ENCODE data around the gene SMAD9.

Gene SMAD9

DNA sequence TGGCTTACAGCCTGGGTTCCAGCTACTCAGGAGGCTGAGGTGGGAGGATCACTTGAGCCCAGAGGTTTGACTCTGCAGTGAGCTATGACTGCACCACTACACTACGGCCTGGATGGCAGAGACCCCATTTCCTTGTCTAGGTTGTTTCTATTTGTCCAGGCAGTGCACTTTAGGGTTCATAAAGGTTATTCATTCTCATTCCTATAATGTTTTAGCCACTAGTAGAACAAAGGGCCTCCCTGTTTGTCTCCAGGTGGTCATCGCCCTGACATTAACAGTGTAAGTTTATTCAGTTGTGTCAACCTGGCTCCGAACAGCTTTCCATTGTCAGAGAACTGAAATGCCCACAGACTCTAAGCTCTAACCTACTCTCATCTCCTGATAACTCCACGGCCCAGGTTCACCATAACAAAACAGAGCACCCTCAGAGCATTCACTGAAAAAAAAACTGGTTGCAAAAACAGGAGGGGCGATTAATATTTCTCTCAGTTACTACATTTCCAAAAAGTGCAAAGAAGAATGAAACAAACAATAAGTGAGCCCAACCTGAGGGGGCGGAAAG lies 37.1 kb downstream of the SMAD9 start:
- no peak overlapping the region for H3K27ac ChIP-seq
- TF ChIP-seq ZFX (IDR thresholded peaks at IDR 0.05) = no peak
- TF ChIP-seq, protein P1, sequence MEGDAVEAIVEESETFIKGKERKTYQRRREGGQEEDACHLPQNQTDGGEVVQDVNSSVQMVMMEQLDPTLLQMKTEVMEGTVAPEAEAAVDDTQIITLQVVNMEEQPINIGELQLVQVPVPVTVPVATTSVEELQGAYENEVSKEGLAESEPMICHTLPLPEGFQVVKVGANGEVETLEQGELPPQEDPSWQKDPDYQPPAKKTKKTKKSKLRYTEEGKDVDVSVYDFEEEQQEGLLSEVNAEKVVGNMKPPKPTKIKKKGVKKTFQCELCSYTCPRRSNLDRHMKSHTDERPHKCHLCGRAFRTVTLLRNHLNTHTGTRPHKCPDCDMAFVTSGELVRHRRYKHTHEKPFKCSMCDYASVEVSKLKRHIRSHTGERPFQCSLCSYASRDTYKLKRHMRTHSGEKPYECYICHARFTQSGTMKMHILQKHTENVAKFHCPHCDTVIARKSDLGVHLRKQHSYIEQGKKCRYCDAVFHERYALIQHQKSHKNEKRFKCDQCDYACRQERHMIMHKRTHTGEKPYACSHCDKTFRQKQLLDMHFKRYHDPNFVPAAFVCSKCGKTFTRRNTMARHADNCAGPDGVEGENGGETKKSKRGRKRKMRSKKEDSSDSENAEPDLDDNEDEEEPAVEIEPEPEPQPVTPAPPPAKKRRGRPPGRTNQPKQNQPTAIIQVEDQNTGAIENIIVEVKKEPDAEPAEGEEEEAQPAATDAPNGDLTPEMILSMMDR (conservative IDR thresholded peaks at IDR 0.05) = no peak

DNA sequence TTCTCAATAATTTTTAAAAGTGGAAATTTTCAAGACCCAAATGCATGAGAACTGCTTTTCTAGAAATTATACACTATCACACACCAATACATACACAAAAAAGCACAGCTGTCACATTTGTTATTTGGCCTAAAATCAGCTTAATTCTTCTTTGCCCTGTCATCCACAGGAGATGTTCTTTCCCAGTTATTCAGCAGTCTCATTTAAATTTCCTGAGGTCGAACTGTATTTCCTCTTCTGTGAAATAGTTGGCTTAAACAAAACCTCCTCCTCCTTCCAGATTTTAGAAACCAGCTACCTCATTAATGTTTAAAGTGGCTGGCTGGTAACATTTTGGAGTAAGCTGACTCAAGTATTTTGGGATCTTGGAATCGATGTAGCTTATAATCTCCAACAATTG lies 39.1 kb downstream of the SMAD9 start:
- H3K27ac ChIP-seq = no peak overlapping the region
- TF ChIP-seq ZFX (IDR thresholded peaks at IDR 0.05) = no peak
- TF ChIP-seq, protein P1 (conservative IDR thresholded peaks at IDR 0.05) = no peak

DNA sequence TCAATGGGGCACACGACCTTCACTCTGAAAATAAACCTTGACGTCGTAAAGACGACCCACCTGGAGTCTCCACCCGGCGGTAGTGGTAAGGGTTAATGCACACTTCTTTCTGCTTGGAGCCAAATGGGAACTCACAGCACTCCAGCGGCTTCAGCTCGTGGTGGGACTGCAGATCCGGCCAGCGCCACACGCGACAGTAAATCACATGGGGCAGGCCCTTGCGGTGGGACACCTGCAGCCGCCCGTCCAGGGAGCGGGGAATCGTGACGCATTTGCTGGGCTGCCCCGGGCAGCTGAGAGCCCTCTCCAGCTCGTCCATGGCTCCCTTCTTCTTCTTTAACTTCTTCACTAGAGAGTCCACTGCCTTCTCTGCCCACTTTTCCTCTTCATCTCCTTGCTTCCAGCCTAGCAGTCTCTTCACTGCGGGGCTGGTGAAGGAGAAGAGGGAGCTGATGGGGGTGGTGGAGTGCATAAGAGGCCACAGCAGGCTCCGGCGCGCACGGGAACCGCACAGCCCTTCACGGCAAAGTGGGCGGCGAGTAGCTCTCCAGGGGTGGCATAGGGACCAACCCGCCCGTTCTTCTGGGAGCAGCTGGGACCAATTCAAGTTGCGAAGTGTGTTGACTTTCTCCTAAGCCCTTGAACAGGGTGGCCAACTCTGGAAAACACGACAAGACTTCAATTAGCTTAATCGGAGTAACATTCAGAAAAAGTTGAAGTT lies 40.7 kb downstream of the SMAD9 start:
- no peak overlapping the region for H3K27ac ChIP-seq
- TF ChIP-seq, protein P1 (conservative IDR thresholded peaks at IDR 0.05) = no peak
- no peak for TF ChIP-seq ZFX (IDR thresholded peaks at IDR 0.05)

DNA sequence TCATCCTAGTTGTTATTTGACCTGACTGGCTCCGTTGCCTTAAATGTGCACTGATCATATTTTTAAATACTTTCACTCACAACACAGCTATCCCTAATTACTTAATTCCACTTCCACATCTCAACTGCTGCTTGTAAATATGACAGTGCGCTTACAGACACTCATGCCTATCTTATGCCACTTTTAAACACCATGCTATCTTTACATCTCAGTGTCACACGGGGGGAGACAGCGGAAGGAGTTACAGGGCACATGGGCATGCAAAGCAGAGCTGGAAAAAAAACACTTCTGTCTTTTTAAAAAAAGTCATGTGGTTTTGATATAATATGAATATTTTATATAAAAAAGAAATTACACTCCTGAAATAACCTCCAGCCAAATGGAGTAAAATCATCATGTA lies 44.1 kb downstream of the SMAD9 start:
- H3K27ac ChIP-seq = no peak overlapping the region
- TF ChIP-seq, protein P1 (conservative IDR thresholded peaks at IDR 0.05) = no peak
- TF ChIP-seq ZFX (IDR thresholded peaks at IDR 0.05) = no peak

- no peak overlapping the region for H3K27ac ChIP-seq
- TF ChIP-seq ZFX (IDR thresholded peaks at IDR 0.05) = no peak
These were observed 44.6 kb downstream of the SMAD9 start for GRCh38 chr13:36875431-36875830.

- TF ChIP-seq, protein P1 (conservative IDR thresholded peaks at IDR 0.05) = no peak
- no peak for TF ChIP-seq ZFX (IDR thresholded peaks at IDR 0.05)
- H3K27ac ChIP-seq = no peak overlapping the region
These were observed 47.4 kb downstream of the SMAD9 start for GRCh38 chr13:36872621-36873020.

- no peak overlapping the region for H3K27ac ChIP-seq
- no peak for TF ChIP-seq ZFX (IDR thresholded peaks at IDR 0.05)
- TF ChIP-seq, protein P1 (conservative IDR thresholded peaks at IDR 0.05) = no peak
These were observed 49.9 kb downstream of the SMAD9 start for GRCh38 chr13:36870050-36870692.

All from C4-2B (cell line).